ENCODE results near the gene TBL3.
A peak's percentile ranks its signal among the peaks of the same experiment; 100 is the strongest.
"Not testable (repeated sequence)": the region's sequence is repeated elsewhere in the genome, so short reads cannot be mapped to it uniquely, and the experiment has no call there.

Gene TBL3

GRCh38 chr16:1971796-1972489 lies at the start of gene TBL3:
TSS of gene TBL3 (plus strand) at chr16:1972053. CDS start at chr16:1972165, 112 bp downstream.
- H3K36me3 Mint-ChIP-seq: peaks cover 6% of the 10 kb centered on the region
- H3K4me1 Mint-ChIP-seq: peaks cover 20% of the 10 kb centered on the region
- no peaks in the 10 kb centered on the region for H3K27me3 Mint-ChIP-seq
- H3K27ac Mint-ChIP-seq: peak within 1 kb of the TSS; percentile 96
- peak within 1 kb of the TSS; percentile 98 for H3K4me3 Mint-ChIP-seq
- no peaks in the 10 kb centered on the region for H3K9me3 Mint-ChIP-seq

- Mint-ChIP-seq H3K4me3 (no peak overlapping the region), H3K27me3 (peaks cover 24% of the 10 kb centered on the region), H3K9me3 (no peaks in the 10 kb centered on the region), H3K4me1 (no peaks in the 10 kb centered on the region), H3K27ac (no peak overlapping the region), H3K36me3 (no peaks in the 10 kb centered on the region)
Observed at GRCh38 chr16:1922357-1922756, 49.5 kb upstream of the TBL3 start.

DNA sequence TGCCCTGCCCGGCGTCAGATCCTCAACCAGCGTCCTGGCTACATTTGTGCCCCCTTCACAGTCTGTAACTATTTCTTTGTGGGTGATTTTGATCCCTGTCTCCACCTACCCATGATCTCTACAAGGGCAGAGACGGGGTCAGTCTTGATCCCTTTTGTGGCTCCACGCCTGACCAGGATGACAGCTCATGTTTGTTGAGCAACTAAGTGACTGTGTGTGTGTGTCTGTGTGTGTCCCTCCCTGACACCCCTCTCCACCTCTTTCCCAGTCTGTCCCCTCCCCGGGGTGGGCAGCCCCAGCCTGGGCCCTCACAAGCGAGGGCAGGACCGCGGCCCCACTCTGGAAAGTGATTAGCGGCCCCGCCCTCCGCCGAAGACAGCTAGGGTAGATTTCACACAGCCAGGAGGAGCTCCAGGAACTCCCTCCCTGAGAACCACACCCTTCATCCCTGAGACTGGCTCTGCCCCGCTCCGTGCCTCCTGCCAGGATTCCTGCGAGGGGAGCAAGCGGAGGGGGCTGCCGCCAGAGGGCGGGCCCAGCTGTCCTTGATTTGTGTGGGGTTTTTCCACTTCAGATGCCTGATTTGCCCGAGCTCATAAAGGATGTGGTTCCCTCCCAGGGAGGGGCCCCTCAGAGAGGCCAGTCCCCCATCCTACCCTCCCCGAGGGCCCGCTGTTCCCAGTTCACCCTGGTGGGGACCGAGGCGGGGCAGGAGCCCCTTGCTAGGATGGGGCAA lies 48.4 kb upstream of the TBL3 start:
- H3K4me3 Mint-ChIP-seq: no peak overlapping the region
- no peaks in the 10 kb centered on the region for H3K9me3 Mint-ChIP-seq

GRCh38 chr16:1924095-1924494 lies 47.8 kb upstream of the TBL3 start:
- H3K27ac Mint-ChIP-seq: no peak overlapping the region
- peaks cover 2% of the 10 kb centered on the region for H3K4me1 Mint-ChIP-seq
- no peak overlapping the region for H3K4me3 Mint-ChIP-seq
- H3K27me3 Mint-ChIP-seq: peaks cover 20% of the 10 kb centered on the region
- H3K9me3 Mint-ChIP-seq: no peaks in the 10 kb centered on the region
- H3K36me3 Mint-ChIP-seq: no peaks in the 10 kb centered on the region

More for the DNA sequence above, 48.4 kb upstream of the TBL3 start:
- Mint-ChIP-seq H3K36me3 (no peaks in the 10 kb centered on the region), H3K27ac (no peak overlapping the region), H3K4me1 (no peaks in the 10 kb centered on the region), H3K27me3 (peaks cover 24% of the 10 kb centered on the region)

- peaks cover 11% of the 10 kb centered on the region for H3K27me3 Mint-ChIP-seq
- H3K27ac Mint-ChIP-seq: no peak overlapping the region
- no peaks in the 10 kb centered on the region for H3K9me3 Mint-ChIP-seq
- peaks cover 3% of the 10 kb centered on the region for H3K4me1 Mint-ChIP-seq
- H3K4me3 Mint-ChIP-seq: no peak overlapping the region
- H3K36me3 Mint-ChIP-seq: no peaks in the 10 kb centered on the region
Observed at GRCh38 chr16:1926271-1926670, 45.6 kb upstream of the TBL3 start.

DNA sequence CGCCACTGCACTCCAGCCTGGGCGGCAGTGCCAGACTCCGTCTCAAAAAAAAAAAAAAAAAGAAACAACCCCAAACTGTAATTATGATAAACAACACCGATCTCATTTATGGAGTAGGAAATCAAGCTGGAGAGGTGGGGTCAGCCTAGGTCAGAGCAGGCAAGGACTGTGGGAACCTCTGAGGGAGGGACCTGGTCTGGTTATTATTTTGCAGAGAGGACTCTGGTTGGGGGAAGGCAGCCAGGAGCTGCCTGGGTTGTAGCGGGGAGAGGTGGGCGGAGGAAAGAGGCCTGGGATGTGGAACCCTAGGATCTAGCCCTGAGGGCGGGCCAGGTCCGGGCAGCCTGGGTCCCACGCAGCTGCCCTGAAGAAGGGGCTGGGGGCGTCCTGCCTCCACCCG lies 42.7 kb upstream of the TBL3 start:
- Mint-ChIP-seq H3K27ac (peak overlapping the region; percentile 51), H3K9me3 (no peaks in the 10 kb centered on the region), H3K4me1 (peaks cover 3% of the 10 kb centered on the region), H3K36me3 (no peaks in the 10 kb centered on the region), H3K27me3 (no peaks in the 10 kb centered on the region), H3K4me3 (peak overlapping the region; percentile 80)

DNA sequence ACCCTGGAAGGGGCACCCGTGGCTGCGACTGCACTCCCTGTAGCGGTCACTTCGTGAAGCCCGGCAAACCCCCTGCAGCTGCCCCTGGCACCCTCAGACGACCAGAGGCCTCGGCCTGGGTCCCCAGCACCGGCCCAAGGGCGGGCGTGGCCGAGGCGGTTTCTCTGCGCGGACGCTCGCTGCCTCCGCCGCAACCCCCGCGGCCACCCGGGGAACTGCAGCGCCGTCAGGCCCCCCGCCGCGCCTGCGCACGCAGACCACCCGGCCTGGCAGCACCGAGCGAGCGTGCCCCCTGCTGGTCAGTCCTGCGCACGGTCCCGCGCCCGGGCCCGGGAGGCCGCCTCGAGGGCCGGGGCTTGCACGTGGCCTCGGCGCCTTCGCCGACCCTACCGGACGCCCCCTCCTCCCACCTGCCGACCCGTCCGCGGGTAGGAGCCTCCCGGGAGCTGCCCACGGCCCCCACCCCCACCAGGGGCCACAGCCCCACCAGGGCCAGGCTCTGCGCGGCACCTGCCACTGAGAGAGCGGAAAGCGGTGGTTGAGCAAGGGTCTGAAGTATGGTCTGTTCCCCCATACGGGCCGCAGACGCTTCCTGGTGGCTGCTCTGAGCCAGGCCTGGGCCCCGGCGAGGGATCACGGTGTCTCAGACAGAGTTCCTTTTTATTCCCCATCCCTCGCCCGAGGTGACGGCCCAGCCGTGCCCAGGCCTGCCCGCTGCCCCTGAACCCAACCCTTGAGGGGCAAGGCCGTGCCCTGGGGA lies 42.1 kb upstream of the TBL3 start:
- Mint-ChIP-seq H3K27me3 (no peaks in the 10 kb centered on the region), H3K4me1 (peaks cover 3% of the 10 kb centered on the region), H3K9me3 (no peaks in the 10 kb centered on the region), H3K4me3 (peak overlapping the region; percentile 23), H3K27ac (no peak overlapping the region), H3K36me3 (no peaks in the 10 kb centered on the region)

DNA sequence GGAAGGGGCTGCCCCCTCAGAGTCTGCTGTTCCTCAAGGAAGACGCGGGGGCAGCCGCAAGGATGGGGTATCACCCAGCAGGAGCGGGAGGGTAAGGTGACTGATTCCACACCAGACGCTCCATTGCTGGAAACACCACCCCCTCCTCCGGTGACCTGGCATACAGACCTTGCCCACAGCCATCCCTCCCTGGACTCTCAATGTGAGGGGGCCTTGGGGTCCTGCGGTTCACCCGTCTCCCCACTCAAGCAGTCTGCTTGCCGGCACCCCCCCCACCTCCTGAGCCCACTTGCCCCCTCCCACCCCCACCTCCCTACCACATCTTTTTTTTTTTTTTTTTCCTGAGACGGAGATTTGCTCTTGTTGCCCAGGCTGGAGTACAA lies 41.5 kb upstream of the TBL3 start:
- no peaks in the 10 kb centered on the region for H3K36me3 Mint-ChIP-seq
- H3K27ac Mint-ChIP-seq: peak overlapping the region; percentile 46
- H3K4me3 Mint-ChIP-seq: no peak overlapping the region
- no peaks in the 10 kb centered on the region for H3K9me3 Mint-ChIP-seq
- H3K4me1 Mint-ChIP-seq: peaks cover 3% of the 10 kb centered on the region
- H3K27me3 Mint-ChIP-seq: no peaks in the 10 kb centered on the region

- peaks cover 3% of the 10 kb centered on the region for H3K4me1 Mint-ChIP-seq
- H3K36me3 Mint-ChIP-seq: no peaks in the 10 kb centered on the region
- no peak overlapping the region for H3K27ac Mint-ChIP-seq
- H3K4me3 Mint-ChIP-seq: no peak overlapping the region
- no peaks in the 10 kb centered on the region for H3K9me3 Mint-ChIP-seq
- no peaks in the 10 kb centered on the region for H3K27me3 Mint-ChIP-seq
Observed at GRCh38 chr16:1932050-1933028, 39.5 kb upstream of the TBL3 start.

DNA sequence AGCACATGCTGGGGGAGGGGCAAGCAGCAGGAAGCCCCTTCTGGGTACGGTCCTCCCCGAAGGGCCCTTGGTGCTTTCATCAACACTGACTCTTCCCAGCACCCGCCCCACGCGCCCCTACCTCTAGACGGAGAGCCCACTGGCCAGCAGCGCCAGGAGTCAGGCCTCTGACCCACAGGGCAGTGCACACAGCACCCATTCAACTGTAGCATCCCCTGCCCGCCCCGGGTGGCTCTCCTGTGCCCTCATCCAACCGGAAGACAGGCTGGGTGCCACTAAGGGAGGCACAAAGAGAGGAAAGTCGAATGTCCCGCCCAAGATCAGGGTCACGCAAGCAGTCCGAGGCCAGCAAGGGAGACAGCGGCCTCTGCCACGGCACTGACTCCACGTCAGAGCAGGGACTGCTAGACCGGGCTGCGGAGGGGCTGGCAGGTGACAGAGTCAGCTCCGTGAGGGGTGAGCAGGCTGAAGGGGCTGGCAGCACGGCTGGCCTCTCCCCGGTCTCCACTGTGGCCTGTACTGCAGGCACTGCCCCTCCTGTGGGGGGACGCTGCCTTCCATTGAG lies 38.7 kb upstream of the TBL3 start:
- Mint-ChIP-seq H3K4me1 (peaks cover 3% of the 10 kb centered on the region), H3K36me3 (peaks cover 2% of the 10 kb centered on the region), H3K27ac (no peak overlapping the region), H3K4me3 (no peak overlapping the region), H3K27me3 (no peaks in the 10 kb centered on the region), H3K9me3 (no peaks in the 10 kb centered on the region)

- peaks cover 7% of the 10 kb centered on the region for H3K4me1 Mint-ChIP-seq
- H3K4me3 Mint-ChIP-seq: no peak overlapping the region
- H3K27ac Mint-ChIP-seq: no peak overlapping the region
- peaks cover 2% of the 10 kb centered on the region for H3K36me3 Mint-ChIP-seq
- H3K9me3 Mint-ChIP-seq: no peaks in the 10 kb centered on the region
- H3K27me3 Mint-ChIP-seq: no peaks in the 10 kb centered on the region
Observed at GRCh38 chr16:1936945-1937479, 34.8 kb upstream of the TBL3 start.

- no peaks in the 10 kb centered on the region for H3K27me3 Mint-ChIP-seq
- H3K4me3 Mint-ChIP-seq: no peak overlapping the region
- no peaks in the 10 kb centered on the region for H3K9me3 Mint-ChIP-seq
- peaks cover 10% of the 10 kb centered on the region for H3K4me1 Mint-ChIP-seq
- peaks cover 2% of the 10 kb centered on the region for H3K36me3 Mint-ChIP-seq
- no peak overlapping the region for H3K27ac Mint-ChIP-seq
Observed at GRCh38 chr16:1938316-1938715, 33.5 kb upstream of the TBL3 start.

- H3K4me1 Mint-ChIP-seq: peaks cover 14% of the 10 kb centered on the region
- H3K27me3 Mint-ChIP-seq: no peaks in the 10 kb centered on the region
- H3K4me3 Mint-ChIP-seq: no peak overlapping the region
- peaks cover 2% of the 10 kb centered on the region for H3K36me3 Mint-ChIP-seq
- H3K27ac Mint-ChIP-seq: no peak overlapping the region
- H3K9me3 Mint-ChIP-seq: no peaks in the 10 kb centered on the region
Observed at GRCh38 chr16:1938910-1939309, 32.9 kb upstream of the TBL3 start.

DNA sequence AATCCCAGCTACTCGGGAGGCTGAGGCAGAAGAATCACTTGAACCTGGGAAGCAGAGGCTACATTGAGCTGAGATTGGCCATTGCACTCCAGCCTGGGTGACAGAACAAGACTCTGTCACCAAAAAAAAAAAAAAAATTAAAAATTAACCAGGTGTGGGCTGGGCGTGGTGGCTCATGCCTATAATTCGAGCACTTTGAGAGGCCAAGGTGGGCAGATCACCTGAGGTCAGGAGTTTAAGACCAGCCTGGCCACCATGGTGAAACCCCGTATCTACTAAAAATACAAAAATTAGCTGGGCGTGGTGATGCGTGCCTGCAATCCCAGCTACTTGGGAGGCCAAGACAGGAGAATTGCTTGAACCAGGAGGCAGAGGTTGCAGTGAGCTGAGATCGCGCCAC lies 32.0 kb upstream of the TBL3 start:
- H3K4me1 Mint-ChIP-seq: peaks cover 19% of the 10 kb centered on the region
- H3K36me3 Mint-ChIP-seq, H3K4me3 Mint-ChIP-seq, H3K27me3 Mint-ChIP-seq, H3K9me3 Mint-ChIP-seq, H3K27ac Mint-ChIP-seq: not testable (repeated sequence)

Data from activated naive CD4-positive, alpha-beta T cell treated with anti-CD3 and anti-CD28 coated beads, Interleukin-2, amount 50 U/mL, for 24 hours (primary cell).